ENCODE results near the gene BUD13. TPM values are rescaled to one million over a fixed set of nuclear protein-coding genes. Genes with fewer than 3 reads are reported as not detected.

The BUD13 gene
- total RNA-seq, 2 experiments from 2014 or later: 35.0 to 37.7 TPM

DNA sequence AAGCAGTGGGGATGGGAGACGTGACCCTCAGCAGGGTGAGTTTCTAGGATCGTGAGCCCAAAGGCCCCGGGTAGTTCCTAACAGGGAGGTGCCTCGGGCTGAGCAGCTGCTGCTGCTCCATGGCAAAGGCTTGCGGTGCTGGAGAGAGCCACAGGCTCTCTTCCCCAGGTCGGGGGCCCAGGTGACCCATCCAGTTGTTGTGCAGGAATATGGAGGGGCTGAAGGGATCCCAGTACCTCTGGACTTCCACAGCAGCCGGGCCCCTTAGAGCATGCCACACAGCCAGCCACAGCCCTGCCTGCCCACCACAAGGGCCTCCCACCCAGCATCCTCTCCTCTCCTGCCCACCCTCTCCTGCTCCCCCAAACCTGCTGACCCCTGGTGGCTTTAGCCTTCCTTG lies 49.3 kb downstream of the BUD13 start:
- intact Hi-C loops (cut with micrococcal nuclease): no loop called here
- Mint-ChIP-seq H3K36me3 (ENCODE audit: low read depth) (no peaks in the 10 kb centered on the region), H3K27me3 (ENCODE audit: low read depth) (peaks cover 3% of the 10 kb centered on the region), H3K4me3 (no peak overlapping the region), H3K9me3 (no peaks in the 10 kb centered on the region), H3K4me1 (ENCODE audit: low read depth) (no peaks in the 10 kb centered on the region), H3K27ac (no peak overlapping the region)
- CTCF ChIA-PET: no interaction called here
- no peak for DNase-seq

DNA sequence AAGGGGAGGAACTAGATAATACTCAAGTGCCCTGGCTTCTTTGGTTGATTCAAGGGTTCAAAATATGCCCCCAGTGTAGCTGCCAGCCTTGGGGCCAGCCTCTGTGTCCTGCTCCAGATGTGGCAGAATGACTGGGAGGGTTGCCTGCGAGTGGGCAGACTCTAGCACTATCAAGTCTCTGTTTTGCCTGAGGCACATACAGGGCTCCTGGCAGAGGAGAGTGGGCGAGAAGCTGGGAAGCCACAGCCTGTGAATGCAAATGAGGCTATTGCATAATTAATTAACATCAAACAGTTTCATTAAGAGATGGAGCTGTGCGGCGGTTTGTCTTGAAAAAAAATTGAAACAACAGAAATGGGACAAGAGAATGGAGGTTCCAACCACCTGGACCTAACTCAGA lies 50.8 kb downstream of the BUD13 start:
- H3K27ac Mint-ChIP-seq: no peak overlapping the region
- peaks cover 3% of the 10 kb centered on the region for H3K27me3 Mint-ChIP-seq (ENCODE audit: low read depth)
- no peak overlapping the region for H3K4me3 Mint-ChIP-seq
- intact Hi-C loops (cut with micrococcal nuclease): no loop called here
- CTCF ChIA-PET: no interaction called here
- no peak for DNase-seq
- no peaks in the 10 kb centered on the region for H3K9me3 Mint-ChIP-seq
- H3K36me3 Mint-ChIP-seq (ENCODE audit: low read depth): no peaks in the 10 kb centered on the region
- no peaks in the 10 kb centered on the region for H3K4me1 Mint-ChIP-seq (ENCODE audit: low read depth)

DNA sequence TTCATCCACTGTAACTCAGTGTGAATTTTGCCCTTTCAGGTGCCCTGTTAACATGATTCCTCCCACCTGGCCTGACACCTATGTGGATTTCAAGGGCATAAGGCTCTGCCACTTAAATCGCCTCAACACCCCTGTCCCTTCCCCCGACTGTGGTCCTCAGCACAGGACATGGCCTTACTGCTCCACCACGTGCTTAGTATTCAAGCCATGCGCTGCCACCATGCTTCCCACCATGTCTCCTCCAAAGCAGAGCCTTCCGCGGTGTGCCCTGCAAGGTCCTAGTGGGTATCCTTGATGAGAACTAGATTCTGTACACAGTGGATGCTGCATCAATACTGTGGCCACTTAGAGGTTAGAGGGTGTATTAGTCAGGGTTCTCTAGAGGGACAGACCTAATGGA lies 51.9 kb downstream of the BUD13 start:
- Mint-ChIP-seq H3K9me3 (no peaks in the 10 kb centered on the region), H3K36me3 (ENCODE audit: low read depth) (no peaks in the 10 kb centered on the region), H3K4me3 (no peak overlapping the region), H3K4me1 (ENCODE audit: low read depth) (no peaks in the 10 kb centered on the region), H3K27me3 (ENCODE audit: low read depth) (no peaks in the 10 kb centered on the region), H3K27ac (no peak overlapping the region)
- no peak for DNase-seq
- CTCF ChIA-PET: no interaction called here
- intact Hi-C loops (cut with micrococcal nuclease): no loop called here

DNA sequence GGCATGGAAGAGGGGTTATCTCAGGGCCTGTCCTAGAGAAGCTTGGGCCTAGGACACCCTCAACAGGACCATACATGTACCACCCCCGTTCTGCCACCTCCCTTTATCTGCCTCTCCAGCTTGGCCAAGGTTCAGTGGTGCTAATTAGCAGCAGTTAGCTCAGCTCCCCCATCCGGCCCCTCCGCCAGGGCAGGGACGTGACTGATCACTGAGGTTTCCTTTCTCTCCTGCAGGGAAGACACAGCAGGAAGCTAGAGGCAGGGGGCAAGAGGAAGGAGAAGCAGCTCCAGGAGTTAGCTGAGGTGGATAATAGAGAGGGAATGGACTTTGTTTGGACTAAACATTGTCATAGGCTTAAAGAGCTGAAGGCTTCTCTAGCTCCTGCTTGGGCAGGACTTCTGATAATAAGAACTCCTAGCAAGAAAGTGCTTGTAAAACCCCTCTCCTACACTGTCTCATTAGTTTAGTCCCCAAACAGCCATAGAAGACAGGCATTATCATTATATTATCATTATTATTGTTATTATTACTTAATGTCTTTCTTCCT lies 53.8 kb downstream of the BUD13 start:
- DNase-seq: no peak
- no peaks in the 10 kb centered on the region for H3K27me3 Mint-ChIP-seq (ENCODE audit: low read depth)
- H3K4me3 Mint-ChIP-seq: no peak overlapping the region
- H3K9me3 Mint-ChIP-seq: no peaks in the 10 kb centered on the region
- no peaks in the 10 kb centered on the region for H3K36me3 Mint-ChIP-seq (ENCODE audit: low read depth)
- CTCF ChIA-PET: interaction anchor here (1.0 kb wide), 1 partner anchor 14 kb away, joined by 4 read pairs; no protein-coding TSS in a partner anchor
- no peak overlapping the region for H3K27ac Mint-ChIP-seq
- no peaks in the 10 kb centered on the region for H3K4me1 Mint-ChIP-seq (ENCODE audit: low read depth)
- intact Hi-C loops (cut with micrococcal nuclease): no loop called here

DNA sequence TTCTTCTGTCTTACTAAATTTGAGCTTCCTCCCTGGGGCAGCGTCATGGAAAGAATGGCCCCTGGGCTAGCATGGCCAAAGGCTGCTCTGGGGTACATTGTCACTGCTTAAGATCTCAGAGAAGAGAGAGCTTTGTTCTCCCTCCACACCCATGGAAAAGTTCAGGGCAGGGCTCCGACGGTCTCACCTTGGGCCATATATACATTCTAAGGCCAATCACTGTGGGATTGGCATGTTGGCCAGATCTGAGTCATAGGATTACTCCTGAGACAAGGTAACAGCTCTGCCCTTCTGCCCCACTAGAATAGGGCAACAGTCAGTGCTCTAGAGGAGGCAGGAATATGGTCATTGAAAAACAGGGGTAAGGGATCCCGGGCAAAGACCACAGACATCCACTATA lies 56.2 kb downstream of the BUD13 start:
- CTCF ChIA-PET: no interaction called here
- Mint-ChIP-seq H3K9me3 (no peaks in the 10 kb centered on the region), H3K27me3 (ENCODE audit: low read depth) (no peaks in the 10 kb centered on the region), H3K4me3 (no peak overlapping the region), H3K4me1 (ENCODE audit: low read depth) (no peaks in the 10 kb centered on the region), H3K27ac (no peak overlapping the region), H3K36me3 (ENCODE audit: low read depth) (no peaks in the 10 kb centered on the region)
- no peak for DNase-seq
- intact Hi-C loops (cut with micrococcal nuclease): no loop called here

DNA sequence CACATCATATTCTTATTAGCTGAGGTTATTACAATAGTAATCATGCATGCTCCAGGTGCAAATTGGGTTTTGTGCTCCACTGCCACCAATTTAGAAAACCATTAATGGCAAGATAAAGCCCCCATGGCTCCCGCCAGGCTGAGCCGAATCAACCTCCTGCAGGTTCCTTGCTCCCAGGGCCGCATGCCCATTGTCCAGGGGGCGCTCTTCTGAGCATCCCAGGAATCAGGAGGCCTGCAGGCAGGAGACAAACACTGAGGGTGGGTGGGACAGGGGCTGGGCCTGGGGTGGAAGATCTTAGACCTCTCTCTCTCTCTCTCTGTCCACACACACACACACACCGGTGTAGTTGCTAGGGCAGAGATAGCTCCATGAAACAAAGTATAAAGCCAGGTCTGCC lies 57.4 kb downstream of the BUD13 start:
- no peak for DNase-seq
- no peaks in the 10 kb centered on the region for H3K9me3 Mint-ChIP-seq
- no peaks in the 10 kb centered on the region for H3K27me3 Mint-ChIP-seq (ENCODE audit: low read depth)
- H3K36me3 Mint-ChIP-seq (ENCODE audit: low read depth): no peaks in the 10 kb centered on the region
- no peak overlapping the region for H3K27ac Mint-ChIP-seq
- intact Hi-C loops (cut with micrococcal nuclease): no loop called here
- CTCF ChIA-PET: interaction anchor here (1.2 kb wide), 1 partner anchor 17 kb away, joined by 3 read pairs; no protein-coding TSS in a partner anchor
- H3K4me1 Mint-ChIP-seq (ENCODE audit: low read depth): no peaks in the 10 kb centered on the region
- H3K4me3 Mint-ChIP-seq: no peak overlapping the region

DNA sequence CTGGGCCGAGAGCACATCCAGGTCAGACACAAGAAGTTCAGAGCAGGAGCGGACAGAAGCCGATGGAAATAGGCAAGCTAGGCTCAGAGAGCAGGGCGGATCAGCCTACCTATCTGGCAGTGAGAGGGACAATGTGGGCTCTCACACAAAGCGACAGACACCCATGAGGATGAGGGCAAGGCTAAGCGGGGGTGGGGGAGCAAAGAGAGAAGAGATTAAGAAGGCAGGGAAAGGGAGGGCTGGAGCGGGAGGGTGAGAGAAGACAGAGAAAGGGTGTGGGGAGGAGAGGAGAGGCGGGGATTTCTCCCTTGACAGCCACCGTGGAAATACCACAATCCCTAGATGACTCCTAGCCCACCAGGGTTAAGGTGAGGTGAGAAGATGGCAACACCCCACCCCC lies 57.9 kb downstream of the BUD13 start:
- CTCF ChIA-PET: interaction anchor here (1.0 to 1.2 kb wide), 2 partner anchors 18 to 260 kb away, joined by 3 to 4 read pairs; no protein-coding TSS in a partner anchor
- H3K27me3 Mint-ChIP-seq (ENCODE audit: low read depth): peaks cover under 1% of the 10 kb centered on the region

DNA sequence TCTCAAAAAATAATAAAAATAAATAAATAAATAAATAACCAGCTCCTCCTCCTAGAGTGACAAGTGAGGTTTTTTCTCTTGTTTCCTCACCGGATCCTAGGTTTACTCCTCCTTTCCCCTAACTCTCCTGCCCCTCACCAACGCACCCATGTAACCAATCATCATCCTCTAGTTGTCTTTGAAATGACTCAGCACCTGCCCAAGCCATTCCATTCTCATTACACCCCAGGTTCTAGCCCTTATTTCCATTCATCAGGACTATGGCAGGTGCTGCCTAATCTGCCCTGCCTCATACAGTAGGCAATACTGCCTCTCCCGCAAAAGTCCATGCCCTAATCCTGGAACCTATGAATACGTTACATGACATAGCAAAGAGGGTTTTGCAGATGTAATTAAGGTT lies 60.4 kb downstream of the BUD13 start:
- no peaks in the 10 kb centered on the region for H3K36me3 Mint-ChIP-seq (ENCODE audit: low read depth)
- DNase-seq: no peak
- no peaks in the 10 kb centered on the region for H3K9me3 Mint-ChIP-seq
- H3K4me3 Mint-ChIP-seq: no peak overlapping the region
- CTCF ChIA-PET: interaction anchor here (1.8 kb wide), 1 partner anchor 21 kb away, joined by 4 read pairs; no protein-coding TSS in a partner anchor
- no peak overlapping the region for H3K27ac Mint-ChIP-seq
- peaks cover 10% of the 10 kb centered on the region for H3K27me3 Mint-ChIP-seq (ENCODE audit: low read depth)
- intact Hi-C loops (cut with micrococcal nuclease): no loop called here
- H3K4me1 Mint-ChIP-seq (ENCODE audit: low read depth): no peaks in the 10 kb centered on the region

More for the DNA sequence above, 57.9 kb downstream of the BUD13 start:
- no peak for DNase-seq
- intact Hi-C loops (cut with micrococcal nuclease): no loop called here
- Mint-ChIP-seq H3K4me3 (no peak overlapping the region), H3K27ac (no peak overlapping the region), H3K36me3 (ENCODE audit: low read depth) (no peaks in the 10 kb centered on the region), H3K9me3 (no peaks in the 10 kb centered on the region), H3K4me1 (ENCODE audit: low read depth) (no peaks in the 10 kb centered on the region)

DNA sequence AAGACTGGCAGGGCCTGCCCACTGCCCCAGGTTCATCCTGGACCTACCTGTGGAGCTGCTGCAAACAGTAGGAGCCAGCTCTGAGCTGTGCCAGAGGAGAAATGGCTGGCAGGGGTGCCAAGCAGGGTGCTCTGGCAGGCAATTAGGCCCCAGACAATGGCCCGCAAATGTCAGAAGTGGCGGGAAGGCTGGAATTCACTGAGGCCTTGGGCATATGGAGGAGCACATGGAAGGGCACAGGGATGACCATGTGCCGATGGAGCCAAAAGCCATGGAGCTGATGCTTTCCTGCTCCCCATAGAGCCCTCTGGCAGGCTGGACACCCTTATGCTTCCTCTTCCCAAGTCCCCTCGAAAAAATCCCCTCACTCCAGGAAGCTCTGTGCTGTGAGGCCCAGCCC lies 62.0 kb downstream of the BUD13 start:
- Mint-ChIP-seq H3K9me3 (no peaks in the 10 kb centered on the region), H3K36me3 (ENCODE audit: low read depth) (no peaks in the 10 kb centered on the region), H3K4me3 (no peak overlapping the region), H3K4me1 (ENCODE audit: low read depth) (no peaks in the 10 kb centered on the region), H3K27me3 (ENCODE audit: low read depth) (peaks cover 13% of the 10 kb centered on the region), H3K27ac (no peak overlapping the region)
- intact Hi-C loops (cut with micrococcal nuclease): no loop called here
- CTCF ChIA-PET: no interaction called here
- DNase-seq: no peak

DNA sequence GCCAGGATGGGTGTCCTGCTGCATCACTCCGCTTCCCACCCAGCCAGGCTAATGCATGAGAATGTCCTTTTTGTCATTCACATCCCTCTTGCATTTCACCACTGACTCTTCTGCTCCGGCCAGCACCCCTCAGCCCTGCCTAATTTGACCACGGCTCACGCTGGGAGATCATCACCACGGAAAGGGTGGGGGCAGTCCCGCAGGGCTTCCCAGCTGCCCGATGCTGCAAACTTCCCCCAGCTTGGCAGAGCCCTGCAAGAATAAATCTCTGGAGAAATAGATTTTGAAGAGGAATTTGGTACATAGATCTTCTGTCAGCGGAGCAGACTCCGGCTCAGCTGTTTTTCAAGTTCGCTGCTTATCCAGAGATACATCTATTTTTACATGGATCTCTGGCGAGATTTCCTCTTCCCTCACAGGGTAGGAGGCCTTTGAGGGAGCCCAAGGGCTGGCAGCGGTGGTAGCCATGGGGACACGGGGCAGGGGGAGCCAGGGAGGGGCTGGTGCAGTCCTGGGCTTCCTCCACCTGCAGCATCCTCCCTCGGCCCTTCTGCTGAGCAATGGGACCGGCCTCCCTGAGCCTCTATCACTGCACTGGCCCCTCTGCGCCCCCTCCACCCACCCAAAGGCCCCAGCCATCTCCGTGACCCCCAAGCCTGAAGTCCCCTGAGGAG lies 62.6 kb downstream of the BUD13 start:
- no peak overlapping the region for H3K4me3 Mint-ChIP-seq
- DNase-seq: no peak
- no peaks in the 10 kb centered on the region for H3K9me3 Mint-ChIP-seq
- intact Hi-C loops (cut with micrococcal nuclease): no loop called here
- H3K27ac Mint-ChIP-seq: no peak overlapping the region
- no peaks in the 10 kb centered on the region for H3K36me3 Mint-ChIP-seq (ENCODE audit: low read depth)
- CTCF ChIA-PET: no interaction called here
- H3K27me3 Mint-ChIP-seq (ENCODE audit: low read depth): peaks cover 13% of the 10 kb centered on the region
- no peaks in the 10 kb centered on the region for H3K4me1 Mint-ChIP-seq (ENCODE audit: low read depth)

DNA sequence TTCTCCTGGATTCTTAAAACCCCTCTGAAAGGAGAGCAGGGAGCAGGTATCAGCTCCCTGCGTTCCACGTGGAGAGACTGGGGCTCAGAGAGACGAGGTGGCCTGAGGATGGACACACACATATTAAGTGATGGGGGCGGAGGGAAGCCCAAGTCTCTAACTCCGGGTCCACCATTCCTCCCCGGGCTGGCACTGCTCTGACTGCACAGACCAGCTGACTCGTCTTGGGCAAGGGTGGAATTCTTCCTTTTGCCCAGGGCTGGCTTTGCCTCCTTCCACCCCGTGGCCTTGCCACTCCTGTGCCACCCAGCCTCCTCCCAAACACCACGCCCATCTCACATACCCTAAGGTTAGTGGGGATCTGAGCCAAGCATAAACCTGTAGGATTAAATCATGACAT lies 65.0 kb downstream of the BUD13 start:
- Mint-ChIP-seq H3K27ac (no peak overlapping the region), H3K36me3 (ENCODE audit: low read depth) (no peaks in the 10 kb centered on the region), H3K4me1 (ENCODE audit: low read depth) (no peaks in the 10 kb centered on the region), H3K4me3 (no peak overlapping the region), H3K9me3 (no peaks in the 10 kb centered on the region), H3K27me3 (ENCODE audit: low read depth) (peaks cover 13% of the 10 kb centered on the region)
- CTCF ChIA-PET: no interaction called here
- no peak for DNase-seq
- intact Hi-C loops (cut with micrococcal nuclease): no loop called here

DNA sequence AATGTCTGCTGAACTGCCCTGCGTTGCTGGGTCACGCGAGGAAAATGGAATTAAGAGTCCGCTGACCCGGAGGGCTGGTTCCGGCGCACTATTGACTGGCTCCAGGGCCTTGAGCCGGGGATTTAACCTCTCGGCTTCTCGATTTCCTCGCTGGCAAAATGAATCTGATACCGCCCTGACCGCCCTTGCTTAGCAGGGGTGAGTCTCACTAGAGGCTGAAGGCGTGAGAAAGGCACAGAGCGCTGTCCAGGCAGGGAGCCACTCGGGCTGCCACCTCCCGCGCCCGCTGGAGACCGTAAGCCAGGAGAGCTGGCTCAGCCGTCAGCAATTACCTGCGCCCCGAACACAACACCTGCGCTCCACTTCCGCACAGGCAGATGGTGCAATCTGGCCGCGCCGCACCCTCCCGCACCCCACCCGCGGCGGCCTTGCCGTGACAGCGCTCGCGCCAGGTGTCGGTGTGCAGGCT lies 65.6 kb downstream of the BUD13 start:
- peaks cover 13% of the 10 kb centered on the region for H3K27me3 Mint-ChIP-seq (ENCODE audit: low read depth)
- intact Hi-C loops (cut with micrococcal nuclease): no loop called here
- no peak overlapping the region for H3K4me3 Mint-ChIP-seq
- CTCF ChIA-PET: no interaction called here
- no peaks in the 10 kb centered on the region for H3K9me3 Mint-ChIP-seq
- no peak for DNase-seq
- no peak overlapping the region for H3K27ac Mint-ChIP-seq
- H3K4me1 Mint-ChIP-seq (ENCODE audit: low read depth): no peaks in the 10 kb centered on the region
- no peaks in the 10 kb centered on the region for H3K36me3 Mint-ChIP-seq (ENCODE audit: low read depth)

DNA sequence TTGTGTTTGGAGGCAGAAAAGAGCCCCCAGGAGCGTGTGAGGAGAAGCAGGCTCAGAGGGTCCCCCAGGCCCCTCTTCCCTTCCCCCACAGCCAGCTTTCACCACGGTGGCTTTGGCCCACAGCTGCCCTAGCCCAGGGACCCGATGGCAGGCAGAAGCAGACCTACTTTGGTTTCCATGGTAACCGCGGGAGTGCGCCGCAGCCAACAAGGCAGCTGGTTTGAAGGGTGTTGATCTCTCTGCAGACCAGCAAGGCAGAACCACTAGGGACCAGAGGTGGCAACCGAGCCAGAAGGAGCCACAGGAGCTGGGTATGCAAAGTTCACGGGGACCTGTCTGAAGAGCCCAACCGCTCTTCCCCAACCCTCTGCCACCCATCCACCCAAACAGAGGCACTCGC lies 69.4 kb downstream of the BUD13 start:
- H3K36me3 Mint-ChIP-seq (ENCODE audit: low read depth): no peaks in the 10 kb centered on the region
- no peak overlapping the region for H3K27ac Mint-ChIP-seq
- H3K4me3 Mint-ChIP-seq: no peak overlapping the region
- no peaks in the 10 kb centered on the region for H3K9me3 Mint-ChIP-seq
- H3K4me1 Mint-ChIP-seq (ENCODE audit: low read depth): no peaks in the 10 kb centered on the region
- peaks cover 7% of the 10 kb centered on the region for H3K27me3 Mint-ChIP-seq (ENCODE audit: low read depth)
- CTCF ChIA-PET: interaction anchor here (1.1 kb wide), 1 partner anchor 12 kb away, joined by 3 read pairs; no protein-coding TSS in a partner anchor
- DNase-seq: no peak
- intact Hi-C loops (cut with micrococcal nuclease): no loop called here
